ENCODE data around the gene RNF4.

Gene RNF4, protein sequence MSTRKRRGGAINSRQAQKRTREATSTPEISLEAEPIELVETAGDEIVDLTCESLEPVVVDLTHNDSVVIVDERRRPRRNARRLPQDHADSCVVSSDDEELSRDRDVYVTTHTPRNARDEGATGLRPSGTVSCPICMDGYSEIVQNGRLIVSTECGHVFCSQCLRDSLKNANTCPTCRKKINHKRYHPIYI

DNA sequence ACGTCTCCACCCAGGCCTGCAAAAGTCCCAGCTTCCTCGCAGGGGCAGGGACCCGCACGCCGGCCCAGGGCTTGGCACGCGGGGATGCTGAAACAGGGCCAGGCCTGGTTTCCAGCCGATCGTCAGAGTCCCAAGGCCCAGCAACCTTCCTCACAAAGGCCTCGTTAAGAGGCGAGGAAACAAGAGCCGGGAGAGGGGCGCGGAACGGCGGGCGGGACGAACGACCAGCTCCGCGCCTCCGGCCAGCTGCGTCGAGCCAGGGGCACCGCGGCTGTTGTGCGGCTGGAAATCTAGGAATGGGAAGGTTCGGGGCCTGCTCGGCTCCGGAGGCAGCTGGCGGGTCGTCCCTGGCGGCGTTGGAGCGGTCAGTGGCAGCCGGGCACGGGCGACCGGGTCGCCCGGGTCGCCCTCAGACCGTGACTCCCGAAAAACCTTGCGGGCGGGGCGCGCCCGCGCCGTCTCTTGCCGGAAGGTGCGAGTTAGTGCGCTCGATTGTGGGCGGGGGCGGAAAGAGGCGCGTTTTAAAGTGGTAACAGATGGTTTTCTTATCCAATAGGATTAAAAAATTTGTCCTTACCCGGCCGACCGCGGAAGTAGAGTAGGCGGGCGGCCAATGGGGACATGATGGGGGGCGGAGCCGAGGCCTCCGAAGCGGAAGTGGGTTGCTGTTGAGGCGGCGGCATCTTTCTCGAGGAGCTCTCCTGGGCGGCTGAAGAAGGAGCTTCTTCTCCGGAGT is at the start of gene RNF4:
Gene RNF4 (plus strand): TSS at position 651 of the 736 bp plus-strand sequence. CDS start 21,388 bp downstream, outside the sequence.
- peak; percentile 42; the same call in 1 of the 2 replicates for TF ChIP-seq ZFX (IDR thresholded peaks at IDR 0.05)
- TF ChIP-seq, protein P1, sequence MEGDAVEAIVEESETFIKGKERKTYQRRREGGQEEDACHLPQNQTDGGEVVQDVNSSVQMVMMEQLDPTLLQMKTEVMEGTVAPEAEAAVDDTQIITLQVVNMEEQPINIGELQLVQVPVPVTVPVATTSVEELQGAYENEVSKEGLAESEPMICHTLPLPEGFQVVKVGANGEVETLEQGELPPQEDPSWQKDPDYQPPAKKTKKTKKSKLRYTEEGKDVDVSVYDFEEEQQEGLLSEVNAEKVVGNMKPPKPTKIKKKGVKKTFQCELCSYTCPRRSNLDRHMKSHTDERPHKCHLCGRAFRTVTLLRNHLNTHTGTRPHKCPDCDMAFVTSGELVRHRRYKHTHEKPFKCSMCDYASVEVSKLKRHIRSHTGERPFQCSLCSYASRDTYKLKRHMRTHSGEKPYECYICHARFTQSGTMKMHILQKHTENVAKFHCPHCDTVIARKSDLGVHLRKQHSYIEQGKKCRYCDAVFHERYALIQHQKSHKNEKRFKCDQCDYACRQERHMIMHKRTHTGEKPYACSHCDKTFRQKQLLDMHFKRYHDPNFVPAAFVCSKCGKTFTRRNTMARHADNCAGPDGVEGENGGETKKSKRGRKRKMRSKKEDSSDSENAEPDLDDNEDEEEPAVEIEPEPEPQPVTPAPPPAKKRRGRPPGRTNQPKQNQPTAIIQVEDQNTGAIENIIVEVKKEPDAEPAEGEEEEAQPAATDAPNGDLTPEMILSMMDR (conservative IDR thresholded peaks at IDR 0.05), result no peak
- peak within 1 kb of the TSS; percentile 96 for H3K27ac ChIP-seq

DNA sequence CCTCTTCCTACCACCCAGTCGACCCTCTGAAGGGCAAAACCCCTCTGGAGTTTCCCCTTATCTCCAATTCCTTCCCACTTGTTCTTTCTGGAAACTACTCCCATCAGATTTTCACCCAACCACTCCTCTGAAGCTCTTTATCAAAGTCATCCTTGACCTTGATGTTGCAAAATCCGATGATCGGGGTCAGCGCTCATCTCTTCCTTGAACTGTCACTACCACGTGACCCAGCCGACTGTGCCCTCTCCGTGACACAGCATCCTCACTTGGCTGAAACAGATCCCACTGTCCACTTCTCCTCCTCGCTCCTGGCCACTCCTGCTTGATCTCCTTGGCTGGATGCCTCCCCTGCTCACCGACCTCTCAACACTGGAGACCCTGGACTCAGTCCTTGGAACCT is 49.1 kb upstream of the RNF4 start:
- TF ChIP-seq ZFX (IDR thresholded peaks at IDR 0.05), result no peak
- TF ChIP-seq, protein P1 (conservative IDR thresholded peaks at IDR 0.05), result no peak
- no peak overlapping the region for H3K27ac ChIP-seq

DNA sequence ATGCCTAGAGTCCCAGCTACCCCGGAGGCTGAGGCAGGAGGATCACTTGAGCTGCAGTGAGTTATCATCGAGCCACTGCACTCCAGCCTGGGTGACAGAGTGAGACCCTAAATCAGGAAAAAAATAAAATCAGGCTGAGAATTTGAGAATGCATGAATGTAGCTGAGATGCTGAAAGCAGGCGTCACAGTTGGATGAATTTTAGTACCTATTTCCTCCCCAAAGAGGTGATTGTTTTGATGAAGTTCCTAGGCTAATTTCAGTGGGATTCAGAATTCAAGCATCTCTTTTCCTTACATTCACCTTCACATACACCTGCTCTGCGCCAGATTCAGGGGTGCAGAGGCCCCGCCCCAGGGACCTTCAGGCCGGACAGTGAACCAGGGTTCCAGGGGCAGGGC is 47.0 kb upstream of the RNF4 start:
- TF ChIP-seq ZFX (IDR thresholded peaks at IDR 0.05), result no peak
- TF ChIP-seq, protein P1 (conservative IDR thresholded peaks at IDR 0.05), result no peak
- no peak overlapping the region for H3K27ac ChIP-seq

DNA sequence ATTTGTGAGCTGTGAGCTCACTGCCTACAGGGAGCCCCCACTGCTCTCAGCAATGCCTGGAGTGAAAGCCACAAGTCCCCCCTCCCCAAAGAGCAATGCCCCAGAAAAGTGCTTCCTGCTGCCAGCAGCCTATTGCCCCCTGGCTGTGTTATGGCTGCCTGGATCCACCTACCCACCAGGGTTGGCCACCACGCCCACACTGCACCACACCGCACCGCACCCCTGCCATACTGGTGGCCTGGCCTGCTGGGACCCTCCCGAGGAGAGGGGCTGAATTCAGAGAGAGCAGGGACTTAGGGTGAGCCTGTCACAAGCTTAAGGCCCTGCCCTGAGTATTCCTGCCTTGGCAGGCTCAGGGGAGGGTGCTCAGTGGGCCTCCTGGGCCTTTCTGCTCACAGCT is 45.8 kb upstream of the RNF4 start:
- no peak for TF ChIP-seq ZFX (IDR thresholded peaks at IDR 0.05)
- TF ChIP-seq, protein P1 (conservative IDR thresholded peaks at IDR 0.05), result no peak
- no peak overlapping the region for H3K27ac ChIP-seq

DNA sequence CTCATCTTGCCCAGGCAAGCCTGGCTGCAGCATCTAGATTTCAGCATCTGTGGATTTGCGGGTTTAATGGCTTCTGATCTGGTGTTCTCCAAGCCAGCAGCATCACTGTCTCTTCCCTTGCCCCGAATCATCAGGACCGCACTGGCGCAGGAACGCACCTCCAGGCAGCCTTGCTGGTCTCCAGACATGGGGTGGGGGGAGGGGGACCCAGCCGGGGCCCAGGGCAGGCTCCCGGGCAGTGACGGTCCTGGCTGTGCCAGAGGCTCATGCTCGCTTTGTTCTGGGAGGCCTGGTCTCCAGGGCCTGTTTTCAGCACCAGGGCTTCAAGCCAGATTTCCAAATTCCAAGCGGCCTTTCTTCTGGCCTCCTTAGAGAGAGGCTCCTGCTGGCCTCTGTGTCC is 45.2 kb upstream of the RNF4 start:
- TF ChIP-seq ZFX (IDR thresholded peaks at IDR 0.05), result no peak
- TF ChIP-seq, protein P1 (conservative IDR thresholded peaks at IDR 0.05), result no peak
- no peak overlapping the region for H3K27ac ChIP-seq

DNA sequence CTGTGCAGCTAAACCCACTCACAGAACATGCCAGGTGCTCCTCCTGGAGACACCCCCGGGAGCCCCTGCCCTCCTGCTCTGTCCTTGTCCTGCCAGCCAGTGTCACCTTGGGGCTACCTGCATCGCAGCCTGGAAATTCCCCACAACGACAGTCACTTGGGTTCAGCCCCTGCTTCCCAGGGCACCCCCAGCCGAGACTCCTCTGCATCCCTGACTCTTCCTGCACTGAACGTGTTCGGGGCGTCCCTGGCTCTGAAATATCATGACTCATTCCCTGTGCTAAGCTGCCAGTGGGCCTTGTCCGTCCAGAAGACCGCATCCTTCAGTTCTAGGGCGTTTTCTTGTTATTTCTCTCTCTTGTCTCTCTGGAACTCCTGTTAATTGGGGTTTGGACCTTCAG is 44.3 kb upstream of the RNF4 start:
- H3K27ac ChIP-seq, result no peak overlapping the region
- TF ChIP-seq ZFX (IDR thresholded peaks at IDR 0.05), result no peak
- TF ChIP-seq, protein P1 (conservative IDR thresholded peaks at IDR 0.05), result no peak

DNA sequence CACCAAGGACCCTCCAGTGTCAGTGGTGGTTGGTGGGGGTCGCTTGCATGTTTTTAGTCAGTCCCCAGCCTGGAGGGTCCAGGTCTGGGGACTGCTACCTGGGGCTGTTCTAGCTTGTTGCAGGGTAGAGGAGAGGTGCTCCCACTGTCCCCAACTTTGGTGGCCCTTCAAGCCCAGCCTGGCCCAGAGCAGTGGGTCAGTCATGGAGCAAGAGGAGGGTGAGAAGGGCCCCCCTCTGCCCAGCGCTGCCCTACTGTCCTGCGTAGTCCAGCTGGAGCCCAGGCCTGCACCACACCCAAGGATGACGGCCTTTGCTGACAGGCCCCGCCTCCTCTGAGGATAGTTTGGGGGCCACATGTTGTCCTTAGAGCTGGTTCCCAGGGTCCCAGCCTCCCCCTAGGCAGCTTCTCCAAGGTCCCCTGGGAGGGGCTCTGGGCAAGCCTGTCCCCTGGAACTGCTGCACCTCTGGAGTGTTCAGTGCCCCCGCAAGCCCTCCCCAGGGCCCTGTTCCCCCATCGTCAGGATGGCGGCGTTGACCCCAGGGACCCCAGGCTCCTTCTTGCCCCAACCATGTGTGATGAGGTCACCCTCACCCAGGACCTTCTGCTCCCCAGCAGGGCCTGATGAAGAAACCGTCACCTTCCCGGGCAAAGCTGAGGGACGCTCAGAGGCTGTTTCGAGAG is 43.4 kb upstream of the RNF4 start:
- TF ChIP-seq, protein P1 (conservative IDR thresholded peaks at IDR 0.05), result no peak
- TF ChIP-seq ZFX (IDR thresholded peaks at IDR 0.05), result no peak
- H3K27ac ChIP-seq, result no peak overlapping the region

All from C4-2B (cell line).